Measurements from ENCODE around the gene SAMD14. TPM values are rescaled to one million over a fixed set of nuclear protein-coding genes. Genes with fewer than 3 reads are reported as not detected.

SAMD14 gene
- total RNA-seq, 1 donor from 2014 or later = 21.5 TPM

DNA sequence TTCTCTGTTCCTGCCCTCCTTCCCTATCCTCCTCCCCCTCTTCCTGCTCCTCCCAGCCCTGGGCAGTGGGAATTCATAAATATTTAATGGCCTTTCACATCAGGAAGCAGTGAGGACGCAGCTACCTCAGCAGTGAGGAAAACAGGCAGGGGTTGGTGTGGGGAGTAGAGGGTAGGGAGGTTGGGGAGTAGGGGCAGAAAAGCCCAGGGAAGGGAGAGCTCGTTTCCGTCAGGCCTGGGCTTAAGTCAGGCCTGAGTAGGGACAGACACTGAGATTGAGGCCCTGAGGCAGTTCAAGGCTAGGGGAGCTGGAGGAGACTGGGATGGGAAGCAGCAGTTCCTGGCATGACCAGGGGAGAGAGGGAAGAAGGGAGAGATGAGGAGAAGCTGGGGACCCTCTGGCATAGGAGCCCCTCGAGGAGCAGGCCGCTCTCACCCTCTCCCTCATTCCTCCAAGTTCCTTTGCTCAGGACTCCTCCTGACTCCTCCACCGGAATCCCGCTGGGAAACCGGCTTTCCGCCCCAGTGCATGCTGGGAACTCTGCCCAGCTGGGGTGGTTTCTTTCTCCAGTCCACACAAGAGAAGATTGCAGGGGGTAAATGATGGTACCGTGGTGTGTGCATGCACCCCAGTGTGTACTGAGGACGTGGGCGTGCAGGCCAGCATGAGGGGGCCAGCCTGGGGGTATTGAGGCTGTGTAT is 6.2 kb downstream of the SAMD14 start:
- ATAC-seq = no peak

DNA sequence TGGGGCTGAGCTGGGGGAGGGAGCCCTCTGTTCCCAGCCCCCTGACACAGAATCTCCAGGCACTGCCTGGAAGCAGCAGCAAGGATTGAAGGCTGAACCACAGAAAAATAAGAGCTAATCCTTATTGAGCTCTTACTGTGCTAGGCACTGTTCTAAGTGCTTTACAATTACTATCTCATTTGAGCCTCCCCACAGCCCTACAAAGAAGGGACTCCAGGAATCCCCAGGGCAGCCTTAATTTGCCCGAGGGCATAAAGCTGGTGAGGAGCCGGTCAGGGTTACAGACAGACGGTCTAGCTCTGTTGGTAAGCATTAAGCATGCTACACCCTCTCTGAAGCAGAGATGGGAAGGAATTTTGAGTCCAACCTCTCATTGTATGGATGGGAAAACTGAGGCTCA is 7.0 kb downstream of the SAMD14 start:
- intact Hi-C loops (cut with DNase I) = no loop called here
- Histone ChIP-seq H3K4me1 (peaks cover 15% of the 10 kb centered on the region), H3K9me3 (no peaks in the 10 kb centered on the region), H3K27me3 (peaks cover 6% of the 10 kb centered on the region), H3K27ac (peak overlapping the region; percentile 63), H3K36me3 (no peaks in the 10 kb centered on the region), H3K4me3 (no peak overlapping the region)
- TF ChIP-seq, protein P1, sequence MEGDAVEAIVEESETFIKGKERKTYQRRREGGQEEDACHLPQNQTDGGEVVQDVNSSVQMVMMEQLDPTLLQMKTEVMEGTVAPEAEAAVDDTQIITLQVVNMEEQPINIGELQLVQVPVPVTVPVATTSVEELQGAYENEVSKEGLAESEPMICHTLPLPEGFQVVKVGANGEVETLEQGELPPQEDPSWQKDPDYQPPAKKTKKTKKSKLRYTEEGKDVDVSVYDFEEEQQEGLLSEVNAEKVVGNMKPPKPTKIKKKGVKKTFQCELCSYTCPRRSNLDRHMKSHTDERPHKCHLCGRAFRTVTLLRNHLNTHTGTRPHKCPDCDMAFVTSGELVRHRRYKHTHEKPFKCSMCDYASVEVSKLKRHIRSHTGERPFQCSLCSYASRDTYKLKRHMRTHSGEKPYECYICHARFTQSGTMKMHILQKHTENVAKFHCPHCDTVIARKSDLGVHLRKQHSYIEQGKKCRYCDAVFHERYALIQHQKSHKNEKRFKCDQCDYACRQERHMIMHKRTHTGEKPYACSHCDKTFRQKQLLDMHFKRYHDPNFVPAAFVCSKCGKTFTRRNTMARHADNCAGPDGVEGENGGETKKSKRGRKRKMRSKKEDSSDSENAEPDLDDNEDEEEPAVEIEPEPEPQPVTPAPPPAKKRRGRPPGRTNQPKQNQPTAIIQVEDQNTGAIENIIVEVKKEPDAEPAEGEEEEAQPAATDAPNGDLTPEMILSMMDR (IDR thresholded peaks at IDR 0.05) = no peak
- DNase-seq = no peak
- no peak for ATAC-seq

More for the DNA sequence above, 6.2 kb downstream of the SAMD14 start:
- Histone ChIP-seq H3K9me3 (no peaks in the 10 kb centered on the region), H3K4me1 (peaks cover 17% of the 10 kb centered on the region), H3K27ac (peak overlapping the region; percentile 63), H3K27me3 (no peaks in the 10 kb centered on the region), H3K4me3 (no peak overlapping the region), H3K36me3 (no peaks in the 10 kb centered on the region)
- no peak for DNase-seq
- TF ChIP-seq, protein P1 (IDR thresholded peaks at IDR 0.05) = no peak
- intact Hi-C loops (cut with DNase I) = no loop called here

DNA sequence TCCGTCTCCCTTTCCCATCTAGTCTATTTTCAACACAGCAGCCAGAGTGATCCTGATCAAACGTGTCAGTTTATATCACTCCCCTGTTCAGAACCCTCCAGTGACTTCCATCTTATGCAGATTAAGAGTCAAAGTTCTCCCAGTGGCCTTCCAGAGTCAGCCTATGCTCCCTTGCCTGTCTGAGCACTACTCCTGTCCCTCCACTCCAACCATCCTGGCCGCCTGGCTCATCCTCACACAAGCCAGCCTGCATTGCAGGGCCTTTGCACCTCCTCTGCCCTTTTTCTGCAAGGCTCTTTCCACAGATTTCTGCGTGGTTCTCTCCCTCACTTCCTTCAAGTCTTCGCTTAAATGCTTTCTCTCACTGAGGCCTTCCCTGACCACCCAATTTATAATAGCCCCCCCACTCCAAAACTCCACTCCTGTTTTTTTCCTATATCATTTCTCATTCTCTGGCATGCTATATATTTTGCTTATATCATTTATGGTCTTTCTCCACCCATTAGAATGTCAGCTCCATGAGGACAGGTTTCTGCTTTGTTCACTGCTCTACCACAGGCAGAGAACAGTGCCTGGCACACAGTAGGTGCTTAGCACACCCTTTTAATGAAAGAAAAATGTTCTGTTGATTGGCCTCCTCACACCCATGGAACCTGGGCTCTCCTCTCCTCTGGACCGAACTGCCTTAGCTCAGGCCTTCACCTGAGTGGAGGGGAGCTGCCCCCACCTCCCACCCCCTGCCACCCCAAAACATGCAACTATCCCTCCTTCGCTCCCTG is 9.3 kb downstream of the SAMD14 start:
- no peak for DNase-seq

DNA sequence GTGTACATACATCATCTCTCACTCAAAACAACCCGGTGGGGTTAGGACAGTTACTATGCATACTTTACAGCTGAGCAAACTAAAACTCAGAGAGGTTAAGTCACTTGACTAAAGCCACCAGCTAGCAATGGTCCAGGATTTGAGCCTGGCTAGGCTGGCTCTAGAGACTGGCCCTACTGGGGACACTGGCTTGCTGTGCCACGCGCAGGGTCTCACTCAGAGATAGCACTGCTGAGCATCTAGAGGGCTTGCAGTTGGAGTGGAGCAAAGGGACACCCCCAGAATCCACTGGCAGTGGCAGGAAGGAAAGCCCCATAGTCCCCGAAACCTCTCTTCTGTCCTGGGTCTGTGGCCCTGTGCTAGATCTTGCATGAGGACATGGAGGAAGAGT is 11.1 kb downstream of the SAMD14 start:
- no peaks in the 10 kb centered on the region for H3K9me3 ChIP-seq
- intact Hi-C loops (cut with DNase I) = loop anchor here (10.0 kb wide), 1 partner anchor 46 kb away; the partner anchor contains the start of gene SGCA
- peaks cover 16% of the 10 kb centered on the region for H3K4me1 ChIP-seq
- no peaks in the 10 kb centered on the region for H3K36me3 ChIP-seq
- TF ChIP-seq, protein P1 (IDR thresholded peaks at IDR 0.05) = no peak
- no peak overlapping the region for H3K27ac ChIP-seq
- no peak overlapping the region for H3K4me3 ChIP-seq
- DNase-seq (no peak), ATAC-seq (no peak)
- peaks cover 27% of the 10 kb centered on the region for H3K27me3 ChIP-seq

More for the DNA sequence above, 9.3 kb downstream of the SAMD14 start:
- TF ChIP-seq, protein P1 (IDR thresholded peaks at IDR 0.05) = no peak
- Histone ChIP-seq H3K36me3 (no peaks in the 10 kb centered on the region), H3K4me1 (peaks cover 21% of the 10 kb centered on the region), H3K27ac (no peak overlapping the region), H3K27me3 (peaks cover 24% of the 10 kb centered on the region), H3K4me3 (no peak overlapping the region), H3K9me3 (no peaks in the 10 kb centered on the region)
- no peak for ATAC-seq
- intact Hi-C loops (cut with DNase I) = no loop called here

DNA sequence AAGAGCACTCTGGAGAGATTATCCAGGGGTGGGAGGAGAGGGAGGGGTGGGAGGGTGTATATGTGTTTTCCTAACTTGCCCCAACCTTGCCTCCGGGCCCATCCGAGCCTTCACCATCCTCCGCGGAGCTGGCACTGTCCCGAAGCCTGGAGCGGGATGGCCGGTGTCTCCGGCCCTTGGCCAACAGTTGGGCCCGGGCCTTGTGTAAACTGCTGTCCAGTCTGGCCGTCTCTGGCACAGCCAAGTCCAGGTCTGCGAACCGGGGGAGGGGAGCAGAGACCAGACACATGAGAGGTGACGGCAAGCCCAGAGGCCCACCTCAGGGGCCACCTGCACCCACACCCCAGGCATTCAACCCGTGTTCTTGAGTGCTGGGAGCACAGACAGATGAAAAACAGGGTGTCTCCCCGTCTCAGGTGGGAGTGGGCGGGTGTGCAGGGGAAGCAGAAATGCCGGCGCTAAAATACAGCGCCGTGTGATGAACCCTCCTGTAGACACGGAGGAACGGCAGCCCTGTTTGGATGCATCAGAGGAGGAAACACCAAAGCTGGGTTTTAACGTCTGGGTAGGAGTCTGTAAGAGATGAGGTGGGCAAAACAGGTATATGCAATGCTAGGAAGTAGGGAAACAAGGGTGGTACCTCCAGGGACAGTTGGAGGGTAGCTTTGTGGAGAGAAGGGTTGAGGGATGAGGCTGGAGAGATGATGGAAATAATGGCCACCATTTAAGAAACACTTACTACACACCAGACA is 11.7 kb downstream of the SAMD14 start:
- Histone ChIP-seq H3K36me3 (no peaks in the 10 kb centered on the region), H3K27ac (no peak overlapping the region), H3K9me3 (no peaks in the 10 kb centered on the region), H3K4me1 (peaks cover 14% of the 10 kb centered on the region), H3K4me3 (no peak overlapping the region), H3K27me3 (peaks cover 27% of the 10 kb centered on the region)
- TF ChIP-seq, protein P1 (IDR thresholded peaks at IDR 0.05) = no peak
- DNase-seq = no peak
- intact Hi-C loops (cut with DNase I) = loop anchor here (10.0 kb wide), 1 partner anchor 47 kb away; the partner anchor contains the start of gene SGCA
- ATAC-seq = no peak
